Hypothalamus (tissue), 51 donors: ENCODE measurements around the gene CYTH4.
A peak's percentile ranks its signal among the peaks of the same experiment; 100 is the strongest.

ENCODE experiments used
- DNase-seq, 51 donors: peaks; one replicate each; lab custom pipeline; 2025; lab: John Stamatoyannopoulos, UW

CYTH4 gene

DNA sequence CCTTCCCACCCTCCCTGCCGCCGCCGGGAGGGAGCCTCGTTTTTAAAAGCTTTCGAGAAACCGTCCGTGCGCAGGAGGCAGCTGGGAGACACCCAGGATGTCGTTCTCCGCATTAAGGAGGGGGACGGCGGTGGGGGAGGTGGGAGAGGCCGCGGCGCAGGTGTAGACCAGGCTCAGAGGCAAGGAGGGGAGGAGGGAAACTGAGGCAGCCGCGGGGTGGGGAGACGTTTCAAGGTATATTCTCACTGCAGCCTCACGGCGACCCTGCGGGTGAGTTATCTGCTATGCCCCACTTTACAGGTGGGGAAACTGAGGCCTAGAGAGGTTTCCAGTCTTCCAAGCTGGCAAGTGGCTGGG lies 42.7 kb downstream of the CYTH4 start:
- DNase-seq: no peak

GRCh38 chr22:37326726-37327125 lies 44.4 kb downstream of the CYTH4 start:
- no peak for DNase-seq

DNA sequence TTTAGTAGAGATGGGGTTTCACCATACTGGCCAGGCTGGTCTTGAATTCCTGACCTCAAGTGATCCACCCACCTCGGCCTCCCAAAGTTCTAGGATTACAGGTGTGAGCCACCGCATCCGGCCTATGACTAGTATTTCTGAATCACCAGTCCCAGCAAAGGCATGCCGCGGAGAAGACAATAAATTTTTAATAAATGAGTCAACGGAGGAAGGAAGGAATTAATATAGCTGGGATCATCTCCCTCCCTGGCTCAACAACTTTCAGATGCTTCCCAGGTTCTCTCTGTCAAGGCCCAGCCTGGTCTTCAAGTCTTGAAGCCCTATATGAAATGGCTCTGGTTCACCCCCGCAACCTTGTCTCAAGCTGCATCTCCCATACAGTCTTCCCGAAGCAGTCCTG lies 45.7 kb downstream of the CYTH4 start:
- no peak for DNase-seq

DNA sequence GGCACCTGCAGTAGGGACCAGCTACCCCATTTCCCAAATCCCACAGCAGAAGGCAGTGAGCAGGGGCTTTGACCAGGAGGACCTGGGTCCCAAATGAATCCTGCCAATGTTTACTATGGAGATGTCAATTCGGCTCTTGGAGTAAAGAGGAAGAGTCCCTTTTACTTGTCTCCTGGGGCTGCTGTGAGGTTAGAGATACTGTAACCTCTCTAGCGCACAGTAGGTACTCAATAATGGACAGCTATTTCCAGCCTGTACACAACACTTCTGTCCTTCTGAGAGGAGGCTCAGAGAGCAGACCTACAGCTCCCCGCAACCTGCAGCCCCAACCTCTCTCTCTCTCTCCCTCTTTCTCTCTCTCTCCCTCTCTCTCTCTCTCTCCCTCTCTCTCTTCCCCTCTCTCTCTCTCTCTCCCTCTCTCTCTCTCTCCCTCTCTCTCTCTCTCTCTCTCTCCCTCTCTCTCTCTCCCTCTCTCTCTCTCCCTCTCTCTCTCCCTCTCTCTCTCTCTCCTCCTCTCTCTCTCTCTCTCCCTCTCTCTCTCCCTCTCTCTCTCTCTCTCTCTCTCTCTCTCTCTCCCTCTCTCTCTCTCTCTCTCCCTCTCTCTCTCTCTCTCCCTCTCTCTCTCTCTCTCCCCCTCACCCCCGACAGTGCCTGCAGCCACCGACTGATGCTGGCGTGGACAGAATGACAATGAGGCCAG lies 46.4 kb downstream of the CYTH4 start:
- DNase-seq: peak in 4 of 51 donors; percentile 15 to 52 (median 18)

DNA sequence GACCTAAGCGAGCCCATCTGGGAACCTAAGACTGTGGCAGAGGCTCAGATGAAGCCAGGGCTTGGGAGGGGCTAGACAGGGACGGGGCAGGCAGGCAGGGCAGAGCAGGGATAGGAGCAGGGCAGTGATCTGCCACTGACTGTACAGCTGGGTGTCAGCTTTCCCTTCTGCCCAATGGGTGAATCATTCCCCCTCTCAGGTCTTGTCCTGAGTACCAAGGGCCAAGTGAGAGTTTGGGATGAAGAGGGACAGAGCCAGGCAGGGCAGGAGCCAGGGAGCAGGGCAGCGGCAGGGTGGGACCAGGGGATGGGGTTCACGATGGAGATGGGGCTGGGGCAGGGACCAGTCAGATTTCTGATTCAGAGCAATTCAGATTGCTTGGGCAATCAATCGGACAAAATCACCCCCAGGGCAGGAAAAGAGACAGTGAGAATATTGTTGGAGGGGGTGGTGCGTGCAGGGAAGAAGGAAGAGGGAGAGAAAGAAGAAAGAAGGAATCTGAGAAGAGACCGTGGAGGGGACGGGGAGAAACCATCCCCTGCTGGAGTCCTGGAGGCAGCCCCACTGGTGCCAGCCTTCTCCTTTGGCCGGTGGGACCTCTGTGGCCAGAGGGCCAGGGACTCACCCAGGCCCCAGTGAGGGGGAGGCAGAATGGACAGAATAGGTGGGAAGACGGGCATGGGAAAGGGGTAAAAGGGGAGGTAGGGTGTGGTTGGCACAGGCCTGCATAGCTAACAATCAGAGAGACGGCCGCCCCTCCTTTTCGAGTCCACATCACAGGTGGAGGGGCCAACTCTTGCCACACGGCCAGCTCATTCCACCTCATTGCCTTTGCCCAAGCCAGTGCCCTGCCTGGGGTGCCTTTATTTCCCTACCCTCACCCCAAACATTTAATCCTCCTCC lies 47.2 kb downstream of the CYTH4 start:
- DNase-seq: peak in 8 of 51 donors; percentile 1 to 38 (median 28)

DNA sequence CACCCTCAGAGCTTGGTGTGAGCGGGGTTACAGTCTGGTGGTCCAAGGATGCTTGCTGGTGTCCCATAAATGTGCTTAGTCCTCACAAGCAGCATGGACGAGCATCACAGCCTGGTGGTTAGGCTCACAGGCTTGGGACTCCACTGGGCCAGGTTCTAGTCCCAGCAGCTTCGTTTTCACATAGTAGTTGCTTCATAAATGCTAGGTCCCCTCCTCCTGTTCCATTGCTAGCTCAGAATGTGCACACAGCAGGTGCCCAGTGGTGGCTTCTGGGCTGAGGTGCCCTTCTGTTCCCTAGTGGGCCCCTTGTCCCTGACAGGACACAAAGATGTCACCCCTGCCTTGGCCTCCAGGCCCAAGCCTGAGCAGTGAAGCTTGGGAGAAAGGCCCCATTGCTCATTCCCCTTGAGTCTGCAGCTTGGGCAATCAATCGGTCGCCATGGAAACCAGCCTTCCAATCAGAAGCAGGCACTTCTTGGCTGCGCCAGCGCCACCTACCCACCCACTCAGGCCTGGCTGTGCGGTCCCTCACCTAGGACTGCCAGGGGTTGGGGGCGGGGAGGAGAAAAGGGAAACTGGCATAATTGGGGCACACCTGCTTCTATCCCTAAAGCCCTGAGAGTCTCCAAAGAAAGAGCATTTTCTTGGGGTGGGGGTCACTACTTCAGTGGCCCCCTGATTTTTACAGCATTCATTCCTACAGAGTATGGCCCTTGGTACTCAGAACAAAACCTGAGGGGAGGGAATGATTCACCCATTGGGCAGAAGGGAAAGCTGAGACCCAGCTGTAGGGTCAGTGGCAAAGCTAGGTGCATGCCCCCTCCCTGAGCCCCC lies 48.1 kb downstream of the CYTH4 start:
- peak in 38 of 51 donors; percentile 14 to 81 (median 60) for DNase-seq

GRCh38 chr22:37331034-37331428 lies 48.7 kb downstream of the CYTH4 start:
- peak in 7 of 51 donors; percentile 8 to 37 (median 21) for DNase-seq

DNA sequence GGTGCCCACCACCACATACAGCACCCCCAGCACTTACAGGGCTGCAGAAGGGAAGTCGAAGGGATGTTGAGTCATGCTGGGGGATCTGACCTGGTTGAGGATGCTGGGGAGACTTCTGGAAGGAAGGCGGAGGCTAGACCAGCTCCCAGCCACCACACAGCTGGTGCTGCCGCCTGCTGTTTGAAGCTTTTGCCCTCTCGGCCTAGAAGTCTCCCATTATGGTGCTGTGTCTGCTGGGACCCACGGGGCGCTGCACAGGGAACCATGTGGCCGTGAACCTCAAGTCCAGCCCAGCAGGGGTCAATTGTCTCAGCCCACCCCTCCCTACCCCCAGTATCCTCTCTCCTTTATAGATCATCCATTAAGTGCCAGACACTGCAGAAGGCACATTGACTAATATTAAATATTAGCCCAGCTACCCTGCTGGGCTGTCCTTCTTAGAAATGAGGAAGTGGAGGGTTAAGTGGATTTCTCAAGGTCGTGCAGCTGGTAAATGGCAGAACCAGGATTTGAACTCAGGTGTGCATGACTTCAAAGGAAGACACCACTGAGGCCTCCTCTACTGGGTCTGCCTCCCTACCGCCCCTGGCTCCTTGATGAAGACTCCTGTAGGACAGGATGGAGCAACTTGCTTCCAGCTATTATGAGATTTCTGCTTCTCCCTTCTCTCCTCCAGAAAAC lies 49.7 kb downstream of the CYTH4 start:
- DNase-seq: no peak

DNA sequence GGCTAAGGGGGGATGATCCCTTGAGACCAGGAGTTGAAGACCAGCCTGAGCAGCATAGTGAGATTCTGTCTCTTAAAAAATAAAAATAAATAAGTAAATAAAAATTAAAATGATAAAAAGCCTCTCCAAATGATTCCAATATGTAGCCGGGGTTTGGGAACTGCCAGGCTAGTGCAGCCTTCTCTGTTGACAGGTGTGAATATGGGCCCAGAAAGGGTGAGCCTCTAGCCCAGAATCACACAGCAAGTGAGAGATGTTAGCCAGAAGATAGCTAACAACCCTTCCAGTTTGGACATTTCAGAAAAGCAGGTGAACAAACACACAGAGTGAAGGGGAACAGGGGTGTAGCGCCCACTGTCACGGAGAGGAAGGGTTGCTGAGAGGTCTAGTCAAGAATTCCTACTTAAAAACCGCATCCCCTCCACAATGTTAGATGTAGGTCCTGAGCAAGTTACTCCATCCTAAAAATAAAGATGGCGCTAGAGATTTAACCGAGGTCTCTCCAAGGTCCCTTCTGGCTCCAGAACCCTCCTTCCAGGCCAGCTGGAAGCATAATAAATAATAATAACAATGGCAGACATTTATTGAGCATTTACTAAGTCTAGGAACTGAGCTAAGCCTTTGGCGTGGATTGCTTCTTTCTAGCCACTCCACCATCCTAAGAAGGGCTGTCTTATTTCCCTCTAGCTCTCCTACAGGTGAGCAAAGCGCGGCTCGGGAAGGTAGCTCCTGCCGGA lies 51.6 kb downstream of the CYTH4 start:
- no peak for DNase-seq

GRCh38 chr22:37334461-37334858 lies 52.2 kb downstream of the CYTH4 start:
- peak in 1 of 51 donors; percentile 18 for DNase-seq

GRCh38 chr22:37334859-37335805 lies 52.8 kb downstream of the CYTH4 start:
- DNase-seq: peak in 1 of 51 donors; percentile 29

DNA sequence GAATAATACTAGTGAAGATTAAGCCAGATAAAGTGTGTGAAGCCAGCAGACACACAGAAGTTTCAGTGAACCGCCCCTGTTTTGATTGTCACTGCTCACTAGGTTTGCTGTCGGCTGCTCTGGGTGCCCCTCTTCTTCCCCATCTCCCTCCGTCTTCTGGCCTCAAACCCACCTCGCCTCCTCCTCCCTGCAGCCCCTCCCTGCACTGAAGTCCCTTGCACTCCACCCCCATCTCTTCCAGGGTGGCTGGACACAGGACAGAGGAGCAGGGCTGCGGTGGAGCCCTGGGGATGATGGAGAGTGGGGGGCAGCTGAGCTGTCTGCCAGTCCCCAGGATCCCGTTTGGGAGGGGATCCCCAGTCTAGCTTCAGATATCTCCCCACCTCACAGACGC lies 53.5 kb downstream of the CYTH4 start:
- no peak for DNase-seq

GRCh38 chr22:37336579-37336978 lies 54.3 kb downstream of the CYTH4 start:
- DNase-seq: no peak

- DNase-seq: no peak
Observed at GRCh38 chr22:37337204-37337943, 55.1 kb downstream of the CYTH4 start.

- DNase-seq: no peak
Observed at GRCh38 chr22:37338539-37339246, 56.4 kb downstream of the CYTH4 start.

- DNase-seq: peak in 5 of 51 donors; percentile 12 to 74 (median 16)
Observed at GRCh38 chr22:37340331-37341262, 58.3 kb downstream of the CYTH4 start.
